Measurements from ENCODE around the gene DSCAML1.

DSCAML1 gene

GRCh38 chr11:117795638-117796455 is 1.2 kb downstream of the DSCAML1 start:
- no peak overlapping the region for H3K4me3 ChIP-seq (ENCODE audit: low read length)

GRCh38 chr11:117794772-117795629 is 2.0 kb downstream of the DSCAML1 start:
- H3K4me1 ChIP-seq (ENCODE audit: control insufficient read depth, insufficient read depth, low read length), result no peaks in the 10 kb centered on the region
- H3K9ac ChIP-seq (ENCODE audit: low read depth, low read length), result no peak overlapping the region
- no peak overlapping the region for H3K4me2 ChIP-seq (ENCODE audit: low read length)
- no peaks in the 10 kb centered on the region for H3K9me3 ChIP-seq (replicated peaks; ENCODE audit: low read length)
- H3K27me3 ChIP-seq (ENCODE audit: control insufficient read depth, insufficient read depth, low read length), result peaks cover 72% of the 10 kb centered on the region
- no peak overlapping the region for H3K4me3 ChIP-seq (ENCODE audit: low read length)
- no peaks in the 10 kb centered on the region for H3K36me3 ChIP-seq (ENCODE audit: insufficient read depth, low read length)

More at GRCh38 chr11:117795638-117796455, 1.2 kb downstream of the DSCAML1 start:
- Histone ChIP-seq H3K9me3 (replicated peaks; ENCODE audit: low read length) (no peaks in the 10 kb centered on the region), H3K4me1 (ENCODE audit: control insufficient read depth, insufficient read depth, low read length) (no peaks in the 10 kb centered on the region), H3K27me3 (ENCODE audit: control insufficient read depth, insufficient read depth, low read length) (peaks cover 74% of the 10 kb centered on the region), H3K36me3 (ENCODE audit: insufficient read depth, low read length) (no peaks in the 10 kb centered on the region), H3K9ac (ENCODE audit: low read depth, low read length) (no peak overlapping the region), H3K4me2 (ENCODE audit: low read length) (no peak overlapping the region)

DNA sequence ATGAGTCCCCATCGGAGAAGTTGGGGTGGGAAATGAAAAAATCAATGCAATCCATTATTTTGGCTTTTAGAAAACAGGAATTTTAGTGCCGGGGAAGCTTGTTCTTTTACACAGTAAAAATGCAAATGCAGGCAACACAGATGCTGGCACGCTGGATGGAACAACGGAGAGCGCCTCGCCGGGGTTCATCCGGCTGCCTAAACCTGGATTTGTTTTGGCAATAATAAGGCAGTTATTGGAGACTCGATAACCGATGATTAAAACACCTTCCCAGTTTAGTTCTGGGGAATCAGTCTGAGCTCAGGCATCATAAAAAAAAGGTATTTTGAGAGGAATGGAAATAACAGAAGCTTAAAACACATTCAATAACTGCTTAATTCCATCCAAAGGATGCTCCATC is 2.9 kb downstream of the DSCAML1 start:
- H3K4me3 ChIP-seq (ENCODE audit: low read length), result no peak overlapping the region
- no peaks in the 10 kb centered on the region for H3K4me1 ChIP-seq (ENCODE audit: control insufficient read depth, insufficient read depth, low read length)
- no peak overlapping the region for H3K9ac ChIP-seq (ENCODE audit: low read depth, low read length)
- no peaks in the 10 kb centered on the region for H3K9me3 ChIP-seq (replicated peaks; ENCODE audit: low read length)
- peaks cover 63% of the 10 kb centered on the region for H3K27me3 ChIP-seq (ENCODE audit: control insufficient read depth, insufficient read depth, low read length)
- no peaks in the 10 kb centered on the region for H3K36me3 ChIP-seq (ENCODE audit: insufficient read depth, low read length)
- H3K4me2 ChIP-seq (ENCODE audit: low read length), result no peak overlapping the region

DNA sequence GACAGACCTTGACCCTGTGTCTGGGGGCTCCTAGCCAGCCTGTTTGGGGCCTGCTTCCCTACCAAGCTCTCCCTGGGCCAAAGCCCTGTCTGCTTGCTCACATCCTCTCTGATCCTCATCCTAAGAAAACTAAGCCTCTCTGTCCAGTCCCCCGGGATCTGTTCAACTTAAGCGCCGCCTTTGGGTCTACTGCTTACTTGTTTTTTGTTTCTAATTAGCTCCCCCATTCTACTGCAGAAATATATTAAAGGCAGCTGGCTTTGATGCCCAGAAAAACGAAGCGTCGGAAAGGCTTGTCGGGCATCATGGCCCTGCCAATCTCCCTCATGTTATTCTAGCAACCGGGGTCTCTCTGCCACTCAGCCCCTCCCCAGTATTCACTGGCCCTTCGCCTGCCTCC is 3.4 kb downstream of the DSCAML1 start:
- Histone ChIP-seq H3K9me3 (replicated peaks; ENCODE audit: low read length) (no peaks in the 10 kb centered on the region), H3K27me3 (ENCODE audit: control insufficient read depth, insufficient read depth, low read length) (peaks cover 58% of the 10 kb centered on the region), H3K4me1 (ENCODE audit: control insufficient read depth, insufficient read depth, low read length) (no peaks in the 10 kb centered on the region), H3K9ac (ENCODE audit: low read depth, low read length) (no peak overlapping the region), H3K36me3 (ENCODE audit: insufficient read depth, low read length) (no peaks in the 10 kb centered on the region), H3K4me3 (ENCODE audit: low read length) (no peak overlapping the region), H3K4me2 (ENCODE audit: low read length) (no peak overlapping the region)

GRCh38 chr11:117792992-117793391 is 4.0 kb downstream of the DSCAML1 start:
- no peak overlapping the region for H3K4me2 ChIP-seq (ENCODE audit: low read length)
- H3K27me3 ChIP-seq (ENCODE audit: control insufficient read depth, insufficient read depth, low read length), result peaks cover 54% of the 10 kb centered on the region

GRCh38 chr11:117792241-117792640 is 4.8 kb downstream of the DSCAML1 start:
- no peaks in the 10 kb centered on the region for H3K4me1 ChIP-seq (ENCODE audit: control insufficient read depth, insufficient read depth, low read length)
- H3K27me3 ChIP-seq (ENCODE audit: control insufficient read depth, insufficient read depth, low read length), result peaks cover 52% of the 10 kb centered on the region
- no peaks in the 10 kb centered on the region for H3K36me3 ChIP-seq (ENCODE audit: insufficient read depth, low read length)
- no peak overlapping the region for H3K4me2 ChIP-seq (ENCODE audit: low read length)
- H3K9ac ChIP-seq (ENCODE audit: low read depth, low read length), result no peak overlapping the region
- H3K4me3 ChIP-seq (ENCODE audit: low read length), result no peak overlapping the region
- H3K9me3 ChIP-seq (replicated peaks; ENCODE audit: low read length), result no peaks in the 10 kb centered on the region

More at GRCh38 chr11:117792992-117793391, 4.0 kb downstream of the DSCAML1 start:
- Histone ChIP-seq H3K36me3 (ENCODE audit: insufficient read depth, low read length) (no peaks in the 10 kb centered on the region), H3K9ac (ENCODE audit: low read depth, low read length) (no peak overlapping the region), H3K9me3 (replicated peaks; ENCODE audit: low read length) (no peaks in the 10 kb centered on the region), H3K4me1 (ENCODE audit: control insufficient read depth, insufficient read depth, low read length) (no peaks in the 10 kb centered on the region), H3K4me3 (ENCODE audit: low read length) (no peak overlapping the region)

DNA sequence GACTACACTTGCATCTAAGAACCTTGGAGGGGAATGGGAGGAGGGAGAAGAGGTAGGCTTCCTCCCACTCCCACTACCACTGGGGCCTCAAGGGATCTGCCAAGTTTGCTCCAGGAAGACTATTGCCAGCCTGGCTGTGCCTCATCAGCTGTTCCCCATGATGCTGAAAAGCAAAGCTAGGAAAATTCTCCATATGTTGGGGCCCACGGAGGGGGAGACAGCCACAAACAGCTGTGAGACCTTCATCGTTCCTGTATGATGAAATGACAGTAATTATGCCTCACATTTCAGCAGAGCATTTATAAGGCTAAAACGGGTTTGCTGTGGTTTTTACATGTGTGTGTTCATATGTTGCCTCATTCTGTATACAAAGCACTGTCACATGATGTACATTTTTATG is 6.7 kb downstream of the DSCAML1 start:
- Histone ChIP-seq H3K4me1 (ENCODE audit: control insufficient read depth, insufficient read depth, low read length) (no peaks in the 10 kb centered on the region), H3K4me2 (ENCODE audit: low read length) (no peak overlapping the region), H3K4me3 (ENCODE audit: low read length) (no peak overlapping the region), H3K36me3 (ENCODE audit: insufficient read depth, low read length) (no peaks in the 10 kb centered on the region), H3K9me3 (replicated peaks; ENCODE audit: low read length) (no peaks in the 10 kb centered on the region), H3K27me3 (ENCODE audit: control insufficient read depth, insufficient read depth, low read length) (peaks cover 53% of the 10 kb centered on the region), H3K9ac (ENCODE audit: low read depth, low read length) (no peak overlapping the region)

- Histone ChIP-seq H3K4me1 (ENCODE audit: control insufficient read depth, insufficient read depth, low read length) (no peaks in the 10 kb centered on the region), H3K27me3 (ENCODE audit: control insufficient read depth, insufficient read depth, low read length) (peaks cover 43% of the 10 kb centered on the region), H3K9ac (ENCODE audit: low read depth, low read length) (no peak overlapping the region), H3K36me3 (ENCODE audit: insufficient read depth, low read length) (no peaks in the 10 kb centered on the region), H3K4me2 (ENCODE audit: low read length) (no peak overlapping the region), H3K9me3 (replicated peaks; ENCODE audit: low read length) (no peaks in the 10 kb centered on the region), H3K4me3 (ENCODE audit: low read length) (no peak overlapping the region)
Observed at GRCh38 chr11:117789241-117789640, 7.8 kb downstream of the DSCAML1 start.

- Histone ChIP-seq H3K4me1 (ENCODE audit: control insufficient read depth, insufficient read depth, low read length) (no peaks in the 10 kb centered on the region), H3K9ac (ENCODE audit: low read depth, low read length) (no peak overlapping the region), H3K27me3 (ENCODE audit: control insufficient read depth, insufficient read depth, low read length) (peaks cover 40% of the 10 kb centered on the region), H3K4me2 (ENCODE audit: low read length) (no peak overlapping the region), H3K36me3 (ENCODE audit: insufficient read depth, low read length) (no peaks in the 10 kb centered on the region), H3K4me3 (ENCODE audit: low read length) (no peak overlapping the region), H3K9me3 (replicated peaks; ENCODE audit: low read length) (no peaks in the 10 kb centered on the region)
Observed at GRCh38 chr11:117786135-117786870, 10.7 kb downstream of the DSCAML1 start.

DNA sequence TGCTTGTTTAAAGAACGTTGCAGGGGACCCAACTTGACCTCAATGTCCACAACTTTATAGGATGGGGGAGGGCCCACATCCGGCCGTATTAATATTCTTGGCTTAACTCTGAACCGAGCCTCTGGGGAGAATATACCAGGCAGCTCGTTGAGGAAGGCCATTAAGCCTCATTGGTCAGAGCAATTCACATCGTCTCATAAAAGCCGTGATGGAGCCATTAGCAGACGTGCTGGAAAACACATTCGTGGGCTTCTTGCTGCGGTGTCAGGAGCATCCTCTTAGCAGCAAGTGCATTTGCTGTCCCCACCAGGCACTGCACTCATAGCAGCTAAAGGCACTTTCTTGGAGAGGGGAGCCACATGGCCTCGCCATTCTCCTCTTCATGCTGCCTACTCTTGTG is 14.9 kb downstream of the DSCAML1 start:
- Histone ChIP-seq H3K9ac (ENCODE audit: low read depth, low read length) (no peak overlapping the region), H3K36me3 (ENCODE audit: insufficient read depth, low read length) (no peaks in the 10 kb centered on the region), H3K9me3 (replicated peaks; ENCODE audit: low read length) (no peaks in the 10 kb centered on the region), H3K4me3 (ENCODE audit: low read length) (no peak overlapping the region), H3K27me3 (ENCODE audit: control insufficient read depth, insufficient read depth, low read length) (peaks cover 41% of the 10 kb centered on the region), H3K4me1 (ENCODE audit: control insufficient read depth, insufficient read depth, low read length) (no peaks in the 10 kb centered on the region), H3K4me2 (ENCODE audit: low read length) (no peak overlapping the region)

- Histone ChIP-seq H3K4me1 (ENCODE audit: control insufficient read depth, insufficient read depth, low read length) (no peaks in the 10 kb centered on the region), H3K9ac (ENCODE audit: low read depth, low read length) (no peak overlapping the region), H3K4me2 (ENCODE audit: low read length) (no peak overlapping the region), H3K4me3 (ENCODE audit: low read length) (no peak overlapping the region), H3K9me3 (replicated peaks; ENCODE audit: low read length) (no peaks in the 10 kb centered on the region), H3K27me3 (ENCODE audit: control insufficient read depth, insufficient read depth, low read length) (peaks cover 39% of the 10 kb centered on the region), H3K36me3 (ENCODE audit: insufficient read depth, low read length) (no peaks in the 10 kb centered on the region)
Observed at GRCh38 chr11:117781627-117782026, 15.4 kb downstream of the DSCAML1 start.
